ENCODE data around the gene ITFG1.
"Not testable (repeated sequence)": the region's sequence is repeated elsewhere in the genome, so short reads cannot be mapped to it uniquely, and the experiment has no call there.

Gene ITFG1

GRCh38 chr16:47366228-47366627, 94.6 kb downstream of the ITFG1 start:
- no peaks in the 10 kb centered on the region for H3K36me3 ChIP-seq (ENCODE audit: insufficient read depth, low read length)
- no peak overlapping the region for H3K9ac ChIP-seq (ENCODE audit: low read depth, low read length)

DNA sequence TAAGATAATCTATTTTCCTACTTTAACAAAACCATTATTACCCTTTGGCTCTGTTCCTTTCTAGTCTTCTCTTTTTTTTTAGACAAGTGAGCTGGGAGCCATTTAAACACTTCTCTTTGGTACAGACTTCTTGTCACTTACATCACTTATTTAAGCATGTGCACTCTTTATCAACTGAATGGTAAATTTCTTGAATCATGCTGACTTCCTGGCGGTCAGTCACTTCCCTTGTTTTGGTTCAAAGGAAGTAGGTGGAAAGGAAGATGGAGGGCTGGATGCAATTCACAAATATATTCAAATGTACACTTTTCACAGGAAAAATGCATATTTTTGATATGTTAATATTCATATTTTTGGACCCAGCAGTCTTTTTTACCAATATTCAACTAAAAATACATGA, 97.1 kb downstream of the ITFG1 start:
- Histone ChIP-seq H3K4me1 (ENCODE audit: insufficient read depth, low read length) (peaks cover 25% of the 10 kb centered on the region; the same call in 1 of the 2 replicates), H3K36me3 (ENCODE audit: insufficient read depth, low read length) (no peaks in the 10 kb centered on the region), H3K9ac (ENCODE audit: low read depth, low read length) (no peak overlapping the region), H3K9me3 (ENCODE audit: control insufficient read depth, insufficient read depth, low read length) (no peaks in the 10 kb centered on the region)

More at GRCh38 chr16:47366228-47366627, 94.6 kb downstream of the ITFG1 start:
- Histone ChIP-seq H3K9me3 (ENCODE audit: control insufficient read depth, insufficient read depth, low read length) (no peaks in the 10 kb centered on the region), H3K4me1 (ENCODE audit: insufficient read depth, low read length) (peaks cover 18% of the 10 kb centered on the region; the same call in 1 of the 2 replicates)

DNA sequence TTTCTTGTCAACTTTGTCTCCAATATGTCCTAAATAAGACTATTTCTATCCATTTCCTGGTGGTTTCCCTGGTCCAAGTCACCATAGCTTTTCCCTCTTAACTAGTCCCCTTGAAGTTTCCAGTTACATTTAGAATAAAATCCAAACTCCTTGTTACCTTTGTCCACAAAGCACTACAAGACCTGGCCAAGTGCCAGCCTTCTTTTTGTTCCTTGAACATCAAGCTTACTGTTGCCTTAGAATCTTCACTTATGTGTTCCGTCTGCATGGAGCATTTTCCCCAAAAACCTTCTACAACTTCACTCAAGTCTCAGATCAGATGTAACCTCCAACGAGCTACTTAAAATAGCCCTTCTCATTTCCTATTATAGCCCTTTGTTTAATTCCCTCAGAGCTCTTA, 101.4 kb downstream of the ITFG1 start:
- no peaks in the 10 kb centered on the region for H3K9me3 ChIP-seq (ENCODE audit: control insufficient read depth, insufficient read depth, low read length)
- H3K4me1 ChIP-seq (ENCODE audit: insufficient read depth, low read length), result peaks cover 7% of the 10 kb centered on the region; the same call in 1 of the 2 replicates
- H3K9ac ChIP-seq (ENCODE audit: low read depth, low read length), result no peak overlapping the region
- H3K36me3 ChIP-seq (ENCODE audit: insufficient read depth, low read length), result no peaks in the 10 kb centered on the region

- no peak overlapping the region for H3K9ac ChIP-seq (ENCODE audit: low read depth, low read length)
- no peaks in the 10 kb centered on the region for H3K9me3 ChIP-seq (ENCODE audit: control insufficient read depth, insufficient read depth, low read length)
- H3K36me3 ChIP-seq (ENCODE audit: insufficient read depth, low read length), result no peaks in the 10 kb centered on the region
- H3K4me1 ChIP-seq (ENCODE audit: insufficient read depth, low read length), result peaks cover 7% of the 10 kb centered on the region; the same call in 1 of the 2 replicates
Observed at GRCh38 chr16:47358816-47359215, 102.0 kb downstream of the ITFG1 start.

DNA sequence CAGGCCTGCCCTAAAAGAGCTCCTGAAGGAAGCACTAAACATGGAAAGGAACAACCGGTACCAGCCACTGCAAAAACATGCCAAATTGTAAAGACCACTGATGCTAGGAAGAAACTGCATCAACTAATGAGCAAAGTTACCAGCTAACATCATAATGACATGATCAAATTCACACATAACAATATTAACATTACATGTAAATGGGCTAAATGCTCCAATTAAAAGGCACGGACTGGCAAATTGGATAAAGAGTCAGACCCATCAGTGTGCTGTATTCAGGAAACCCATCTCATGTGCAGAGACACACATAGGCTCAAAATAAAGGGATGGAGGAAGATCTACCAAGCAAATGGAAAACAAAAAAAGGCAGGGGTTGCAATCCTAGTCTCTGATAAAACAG, 111.8 kb downstream of the ITFG1 start:
- not testable (repeated sequence) for H3K36me3 ChIP-seq (ENCODE audit: insufficient read depth, low read length); H3K9me3 ChIP-seq (ENCODE audit: control insufficient read depth, insufficient read depth, low read length); H3K4me1 ChIP-seq (ENCODE audit: insufficient read depth, low read length); H3K9ac ChIP-seq (ENCODE audit: low read depth, low read length)

DNA sequence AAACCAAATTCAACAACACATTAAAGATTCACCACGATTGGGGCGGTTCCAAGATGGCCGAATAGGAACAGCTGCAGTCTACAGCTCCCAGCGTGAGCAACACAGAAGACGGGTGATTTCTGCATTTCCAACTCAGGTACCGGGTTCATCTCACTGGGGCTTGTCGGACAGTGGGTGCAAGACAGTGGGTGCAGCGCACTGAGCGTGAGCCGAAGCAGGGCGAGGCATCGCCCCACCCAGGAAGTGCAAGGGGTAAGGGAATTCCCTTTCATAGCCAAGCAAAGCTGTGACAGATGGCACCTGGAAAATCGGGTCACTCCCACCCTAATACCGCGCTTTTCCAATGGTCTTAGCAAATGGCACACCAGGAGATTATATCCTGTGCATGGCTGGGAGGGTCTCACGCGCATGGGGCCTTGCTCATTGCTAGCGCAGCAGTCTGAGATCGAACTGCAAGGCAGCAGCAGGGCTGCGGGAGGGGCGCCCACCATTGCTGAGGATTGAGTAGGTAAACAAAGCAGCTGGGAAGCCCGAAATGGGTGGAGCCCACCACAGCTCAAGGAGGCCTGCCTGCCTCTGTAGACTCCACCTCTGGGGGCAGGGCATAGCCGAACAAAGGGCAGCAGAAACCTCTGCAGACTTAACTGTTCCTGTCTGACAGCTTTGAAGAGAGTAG, 113.7 kb downstream of the ITFG1 start:
- H3K4me1 ChIP-seq (ENCODE audit: insufficient read depth, low read length), result not testable (repeated sequence)

DNA sequence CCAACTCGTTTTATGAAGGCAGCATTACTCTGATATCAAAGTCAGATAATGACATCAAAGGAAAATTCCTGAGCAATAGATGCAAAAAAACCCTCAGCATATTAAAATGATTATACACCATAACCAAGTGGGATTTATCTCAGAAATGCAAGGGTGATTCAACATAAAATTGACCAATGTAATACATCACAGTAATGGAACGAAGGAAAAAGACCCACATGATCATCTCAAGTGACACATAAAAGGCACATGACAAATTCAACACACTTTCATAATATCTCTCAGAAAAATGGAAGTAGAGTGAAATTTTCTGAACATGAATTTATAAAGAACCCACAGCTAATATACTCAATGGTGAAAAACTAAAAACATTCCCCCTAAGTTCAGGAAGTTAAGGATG, 118.8 kb downstream of the ITFG1 start:
- Histone ChIP-seq H3K9ac (ENCODE audit: low read depth, low read length) (no peak overlapping the region), H3K9me3 (ENCODE audit: control insufficient read depth, insufficient read depth, low read length) (no peaks in the 10 kb centered on the region), H3K36me3 (ENCODE audit: insufficient read depth, low read length) (no peaks in the 10 kb centered on the region), H3K4me1 (ENCODE audit: insufficient read depth, low read length) (no peaks in the 10 kb centered on the region)

More for the DNA sequence above, 113.7 kb downstream of the ITFG1 start:
- not testable (repeated sequence) for H3K9me3 ChIP-seq (ENCODE audit: control insufficient read depth, insufficient read depth, low read length); H3K36me3 ChIP-seq (ENCODE audit: insufficient read depth, low read length); H3K9ac ChIP-seq (ENCODE audit: low read depth, low read length)

- not testable (repeated sequence) for H3K4me1 ChIP-seq (ENCODE audit: insufficient read depth, low read length); H3K36me3 ChIP-seq (ENCODE audit: insufficient read depth, low read length); H3K9ac ChIP-seq (ENCODE audit: low read depth, low read length); H3K9me3 ChIP-seq (ENCODE audit: control insufficient read depth, insufficient read depth, low read length)
Observed at GRCh38 chr16:47330562-47330961, 130.3 kb downstream of the ITFG1 start.

- H3K36me3 ChIP-seq (ENCODE audit: insufficient read depth, low read length); H3K9ac ChIP-seq (ENCODE audit: low read depth, low read length); H3K4me1 ChIP-seq (ENCODE audit: insufficient read depth, low read length); H3K9me3 ChIP-seq (ENCODE audit: control insufficient read depth, insufficient read depth, low read length): not testable (repeated sequence)
Observed at GRCh38 chr16:47324309-47324708, 136.6 kb downstream of the ITFG1 start.

- Histone ChIP-seq H3K36me3 (ENCODE audit: insufficient read depth, low read length) (no peaks in the 10 kb centered on the region), H3K9me3 (ENCODE audit: control insufficient read depth, insufficient read depth, low read length) (no peaks in the 10 kb centered on the region), H3K4me1 (ENCODE audit: insufficient read depth, low read length) (no peaks in the 10 kb centered on the region), H3K9ac (ENCODE audit: low read depth, low read length) (no peak overlapping the region)
Observed at GRCh38 chr16:47323241-47323640, 137.6 kb downstream of the ITFG1 start.

- Histone ChIP-seq H3K4me1 (ENCODE audit: insufficient read depth, low read length) (no peaks in the 10 kb centered on the region), H3K9ac (ENCODE audit: low read depth, low read length) (no peak overlapping the region), H3K9me3 (ENCODE audit: control insufficient read depth, insufficient read depth, low read length) (no peaks in the 10 kb centered on the region), H3K36me3 (ENCODE audit: insufficient read depth, low read length) (no peaks in the 10 kb centered on the region)
Observed at GRCh38 chr16:47320546-47321310, 140.1 kb downstream of the ITFG1 start.

- no peaks in the 10 kb centered on the region for H3K4me1 ChIP-seq (ENCODE audit: insufficient read depth, low read length)
- H3K9me3 ChIP-seq (ENCODE audit: control insufficient read depth, insufficient read depth, low read length), result no peaks in the 10 kb centered on the region
- H3K36me3 ChIP-seq (ENCODE audit: insufficient read depth, low read length), result no peaks in the 10 kb centered on the region
- H3K9ac ChIP-seq (ENCODE audit: low read depth, low read length), result no peak overlapping the region
Observed at GRCh38 chr16:47317465-47318240, 143.2 kb downstream of the ITFG1 start.

GRCh38 chr16:47316442-47317015, 144.3 kb downstream of the ITFG1 start:
- Histone ChIP-seq H3K9me3 (ENCODE audit: control insufficient read depth, insufficient read depth, low read length) (no peaks in the 10 kb centered on the region), H3K4me1 (ENCODE audit: insufficient read depth, low read length) (peaks cover 4% of the 10 kb centered on the region; the same call in 1 of the 2 replicates), H3K36me3 (ENCODE audit: insufficient read depth, low read length) (no peaks in the 10 kb centered on the region), H3K9ac (ENCODE audit: low read depth, low read length) (no peak overlapping the region)

GRCh38 chr16:47311738-47312505, 148.9 kb downstream of the ITFG1 start:
- Histone ChIP-seq H3K9ac (ENCODE audit: low read depth, low read length) (no peak overlapping the region), H3K9me3 (ENCODE audit: control insufficient read depth, insufficient read depth, low read length) (no peaks in the 10 kb centered on the region), H3K36me3 (ENCODE audit: insufficient read depth, low read length) (no peaks in the 10 kb centered on the region), H3K4me1 (ENCODE audit: insufficient read depth, low read length) (peaks cover 10% of the 10 kb centered on the region)

Data from ES-I3 (cell line).